Heart left ventricle (tissue), 16 donors: ENCODE results near the gene KRT6A. TPM values are rescaled to one million over a fixed set of nuclear protein-coding genes. Genes with fewer than 3 reads are reported as not detected.

Experiments used
- ATAC-seq, 4 donors: fragments of 200-7000 bp; cut with Tn5 transposase; one replicate each; pipeline ENCODE4 v1.9.1; 2020 to 2022; ENCODE audit warnings: moderate library complexity in 4 of 4, mild to moderate bottlenecking in 3 of 4, moderate number of reproducible peaks in 1 of 4
- DNase-seq, 5 donors: peaks; one replicate each; pipeline ENCODE4 v3.0.0-alpha.2; 2020
- H3K27ac ChIP-seq, 12 donors: fragments of 200-600 bp; sonication (generic) in 4 of 12; one replicate each; pipeline versions ENCODE4 v1.5.0 to v1.8.0; 2016 to 2022; ENCODE audit warnings: mild to moderate bottlenecking in 2 of 12
- H3K27me3 ChIP-seq, 9 donors: fragments of 200-600 bp; sonication (generic) in 2 of 9; one replicate each; pipeline versions ENCODE4 v1.5.1 to v1.8.0; 2016 to 2022; ENCODE audit warnings: mild to moderate bottlenecking in 3 of 9
- H3K36me3 ChIP-seq, 9 donors: fragments of 200-600 bp; sonication (generic) in 2 of 9; one replicate each; pipeline versions ENCODE4 v1.5.0 to v1.8.0; 2018 to 2022; ENCODE audit warnings: mild to moderate bottlenecking in 2 of 9
- H3K4me1 ChIP-seq, 12 donors: fragments of 200-600 bp; sonication (generic) in 4 of 12; one replicate each; pipeline versions ENCODE4 v1.5.0 to v1.8.0; 2016 to 2022; ENCODE audit warnings: mild to moderate bottlenecking in 3 of 12
- H3K4me3 ChIP-seq, 12 donors: fragments of 200-600 bp; sonication (generic) in 4 of 12; one replicate each; pipeline versions ENCODE4 v1.5.0 to v1.8.0; 2017 to 2022; ENCODE audit warnings: mild to moderate bottlenecking in 9 of 12, moderate library complexity in 4 of 12
- H3K9me3 ChIP-seq, 12 donors: fragments of 200-600 bp; sonication (generic) in 4 of 12; one replicate each; pipeline versions ENCODE4 v1.5.0 to v1.8.0; 2016 to 2022; ENCODE audit warnings: mild to moderate bottlenecking in 1 of 12
- POLR2A ChIP-seq, 2 donors: fragments of 450-650 bp; IDR thresholded peaks; one replicate each; pipeline ENCODE4 v1.6.1; 2017; ENCODE audit warnings: antibody characterized with exemption in 2 of 2, mild to moderate bottlenecking in 2 of 2, moderate library complexity in 2 of 2
- WGBS, 4 donors: extraction: QIAGEN DNeasy Blood & Tissue Kit in 2 of 4; methylation state at CpG; one replicate each; pipeline versions ENCODE4 v1.1.5 to v1.1.7; 2013 to 2018; 5-methylcytosine and 5-hydroxymethylcytosine counted together
- intact Hi-C, 10 donors: fragments of 100-400 bp; cut with DNase I; formaldehyde crosslinking; loops; one replicate each; pipeline versions ENCODE4 v1.11.1 to v1.14.2; 2022
- polyA plus RNA-seq, 2 donors: library from polyadenylated mRNA; stranded (reverse); fragments of 200-250 nt; gene quantifications; one replicate each; pipeline ENCODE4 v1.2.3, GENCODE V29; 2013
- total RNA-seq, 9 donors: library from RNA; depleted of rRNA in 2 of 9; stranded (reverse); fragments of >200 nt in 2 of 9; fragmentation: NEBNext Ultra II Directional in 3 of 9; extraction: Animal tissue kit (Norgen Biotek cat#: 25700) in 3 of 9; gene quantifications; one replicate each; pipeline versions ENCODE4 v1.1.0 to v1.2.4, GENCODE V29; 2016 to 2023
- TF ChIP-seq, protein P1 (sequence below), 12 donors: fragments of 200-600 bp; sonication (generic) in 4 of 12; IDR thresholded peaks; one replicate each; pipeline versions ENCODE4 v1.5.0 to v1.8.0; 2018 to 2022; ENCODE audit warnings: antibody characterized with exemption in 12 of 12, mild to moderate bottlenecking in 5 of 12
- donor health status: ischemic (EF 13 %, LVEDD 7.1; RV severe dilation, severe dysfunction).
- donor health status: healthy with polysubstance abuse.
- donor health status: DM: no; HTN: yes; CAD: no.
- donor health status: DM: no; HTN: no; CAD: no.
- donor health status: ischemic (EF 25% LVEDD 6.9; RV normal size, moderate dysfunction).
- donor health status: ischemic (EF 25% LVEDD 5.7; RV mildly dilated, moderate dysfunction).
- donor health status: healthy.
- donor health status: DM: yes; HTN: yes; CAD: no.
- donor health status: ischemic (EF 35%, LVEDD 5.7; RV mildly dilated, moderate dysfunction).
- donor health status: nonischemic (EF 11% LVEDD 7.7; RV severe dilation, severe dysfunction).
- donor health status: DM: yes; HTN: yes; CAD: no.
- donor health status: PGD.
- donor health status: ischemic (EF 29% LVEDD 5.4; RV normal size, mild dysfunction).
- donor health status: nonischemic (EF 23%, LVEDD 6.1; RV moderate dilation, normal function).

KRT6A gene
- total and polyA plus RNA-seq, 11 donors: 0.03 to 0.11 TPM; not detected in 9

DNA sequence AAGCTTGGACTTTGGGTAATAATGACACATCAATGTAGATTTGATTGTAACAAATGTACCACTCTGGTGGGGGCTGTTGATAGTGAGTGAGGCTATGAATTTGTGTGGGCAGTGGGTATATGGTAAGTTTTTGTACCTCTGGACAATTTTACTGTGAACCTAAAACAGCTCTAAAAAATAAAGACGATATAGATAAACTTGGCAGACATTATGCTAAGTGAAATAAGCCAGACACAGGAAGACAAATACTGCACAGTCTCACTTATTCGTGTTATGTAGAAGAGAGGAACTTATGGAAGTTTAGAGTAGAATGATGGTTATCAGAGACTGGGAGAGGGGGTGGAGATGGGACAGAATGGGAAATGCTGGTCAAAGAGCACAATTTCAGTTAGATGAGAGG is 28.2 kb downstream of the KRT6A start:
- TF ChIP-seq, protein P1, sequence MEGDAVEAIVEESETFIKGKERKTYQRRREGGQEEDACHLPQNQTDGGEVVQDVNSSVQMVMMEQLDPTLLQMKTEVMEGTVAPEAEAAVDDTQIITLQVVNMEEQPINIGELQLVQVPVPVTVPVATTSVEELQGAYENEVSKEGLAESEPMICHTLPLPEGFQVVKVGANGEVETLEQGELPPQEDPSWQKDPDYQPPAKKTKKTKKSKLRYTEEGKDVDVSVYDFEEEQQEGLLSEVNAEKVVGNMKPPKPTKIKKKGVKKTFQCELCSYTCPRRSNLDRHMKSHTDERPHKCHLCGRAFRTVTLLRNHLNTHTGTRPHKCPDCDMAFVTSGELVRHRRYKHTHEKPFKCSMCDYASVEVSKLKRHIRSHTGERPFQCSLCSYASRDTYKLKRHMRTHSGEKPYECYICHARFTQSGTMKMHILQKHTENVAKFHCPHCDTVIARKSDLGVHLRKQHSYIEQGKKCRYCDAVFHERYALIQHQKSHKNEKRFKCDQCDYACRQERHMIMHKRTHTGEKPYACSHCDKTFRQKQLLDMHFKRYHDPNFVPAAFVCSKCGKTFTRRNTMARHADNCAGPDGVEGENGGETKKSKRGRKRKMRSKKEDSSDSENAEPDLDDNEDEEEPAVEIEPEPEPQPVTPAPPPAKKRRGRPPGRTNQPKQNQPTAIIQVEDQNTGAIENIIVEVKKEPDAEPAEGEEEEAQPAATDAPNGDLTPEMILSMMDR (IDR thresholded peaks at IDR 0.05): no peak
- TF ChIP-seq POLR2A (IDR thresholded peaks at IDR 0.05): no peak
- no peak for ATAC-seq
- Histone ChIP-seq H3K9me3 (no peaks in the 10 kb centered on the region), H3K27me3 (peaks cover 0 to 25% (median 0%) of the 10 kb centered on the region in 9 donors), H3K36me3 (no peaks in the 10 kb centered on the region), H3K27ac (no peak overlapping the region), H3K4me1 (no peaks in the 10 kb centered on the region), H3K4me3 (no peak overlapping the region)
- no peak for DNase-seq
- intact Hi-C loops: no loop called here
- 9 to 30% (median 15%) methylated on average over 2 of the region's 2 CpGs for WGBS, 4 donors

- DNase-seq: peak in 1 of 5 donors; percentile 45
- no peak for TF ChIP-seq POLR2A (IDR thresholded peaks at IDR 0.05)
- no peak overlapping the region for H3K4me3 ChIP-seq
- no peak for ATAC-seq
- no peaks in the 10 kb centered on the region for H3K9me3 ChIP-seq
- intact Hi-C loops: no loop called here
- no peaks in the 10 kb centered on the region for H3K4me1 ChIP-seq
- H3K36me3 ChIP-seq: no peaks in the 10 kb centered on the region
- 50 to 64% (median 54%) methylated on average over 5 of the region's 5 CpGs for WGBS, 4 donors
- peaks cover 0 to 22% (median 0%) of the 10 kb centered on the region in 9 donors for H3K27me3 ChIP-seq
- no peak overlapping the region for H3K27ac ChIP-seq
Measured at GRCh38 chr12:52461693-52462092, 31.4 kb downstream of the KRT6A start.

GRCh38 chr12:52458861-52459260 is 34.2 kb downstream of the KRT6A start:
- no peak for ATAC-seq
- no peak for DNase-seq
- peaks cover 0 to 9% (median 0%) of the 10 kb centered on the region in 9 donors for H3K27me3 ChIP-seq
- no peak overlapping the region for H3K4me3 ChIP-seq
- no peak for TF ChIP-seq POLR2A (IDR thresholded peaks at IDR 0.05)
- TF ChIP-seq, protein P1 (IDR thresholded peaks at IDR 0.05): no peak
- H3K36me3 ChIP-seq: no peaks in the 10 kb centered on the region
- H3K9me3 ChIP-seq: no peaks in the 10 kb centered on the region
- intact Hi-C loops: no loop called here
- WGBS, 4 donors: 85 to 90% (median 87%) methylated on average over 5 of the region's 5 CpGs
- H3K4me1 ChIP-seq: no peaks in the 10 kb centered on the region
- H3K27ac ChIP-seq: no peak overlapping the region

DNA sequence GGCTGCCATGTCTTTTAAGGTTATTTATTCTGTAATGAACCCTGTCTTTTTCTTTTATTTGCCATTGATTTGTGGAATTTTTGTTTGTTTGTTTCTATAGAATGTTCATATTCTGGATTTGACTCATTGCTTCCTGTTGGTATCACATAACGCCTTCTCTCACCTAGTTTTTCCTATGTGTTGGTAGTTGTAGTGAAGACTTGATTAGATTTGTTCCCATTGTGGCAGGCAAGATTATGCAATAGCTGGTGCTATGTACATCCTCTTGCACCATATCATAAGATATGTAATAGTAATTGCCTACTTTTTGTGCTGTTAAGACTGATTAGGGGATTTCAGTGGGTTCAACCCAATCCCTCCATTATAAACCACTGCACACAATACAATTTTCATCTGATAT is 37.2 kb downstream of the KRT6A start:
- WGBS, 4 donors: 60 to 84% (median 74%) methylated on average over 1 of the region's 1 CpG
- H3K36me3 ChIP-seq: no peaks in the 10 kb centered on the region
- ATAC-seq: no peak

More for the DNA sequence above, 37.2 kb downstream of the KRT6A start:
- TF ChIP-seq POLR2A (IDR thresholded peaks at IDR 0.05): no peak
- TF ChIP-seq, protein P1 (IDR thresholded peaks at IDR 0.05): no peak
- Histone ChIP-seq H3K9me3 (no peaks in the 10 kb centered on the region), H3K27me3 (peaks cover 0 to 3% (median 0%) of the 10 kb centered on the region in 9 donors), H3K27ac (no peak overlapping the region), H3K4me1 (no peaks in the 10 kb centered on the region), H3K4me3 (no peak overlapping the region)
- intact Hi-C loops: no loop called here
- DNase-seq: no peak
